ENCODE measurements around the gene TBC1D8.

- TF ChIP-seq CTCF (IDR thresholded peaks at IDR 0.05) = no peak
- TF ChIP-seq POLR2A (IDR thresholded peaks at IDR 0.05) = no peak
Measured at GRCh38 chr2:100976061-100976460, 175.1 kb downstream of the TBC1D8 start.

All from body of pancreas (tissue), 4 donors.